AG09309 (cell line): ENCODE results near the gene VAC14.

Source experiments
- DNase-seq: peaks from one replicate; pipeline ENCODE4 v3.0.0-alpha.2; 2010; ENCODE audit warnings: low read depth
- H3K4me3 ChIP-seq: 2 replicates; pipeline ENCODE4 v1.5.1; 2011; ENCODE audit warnings: mild to moderate bottlenecking, low read depth, low read length, moderate library complexity; ENCODE audit not compliant: control insufficient read depth
- TF ChIP-seq, protein P1 (sequence below): IDR thresholded peaks from 2 replicates; pipeline ENCODE4 v1.5.1; 2011; ENCODE audit warnings: mild to moderate bottlenecking, low read depth, low read length, inconsistent platforms; ENCODE audit not compliant: insufficient read depth, control insufficient read depth; ENCODE audit errors: missing control alignments

The VAC14 gene

GRCh38 chr16:70752426-70752825, 48.5 kb downstream of the VAC14 start:
- DNase-seq: no peak
- no peak overlapping the region for H3K4me3 ChIP-seq
- TF ChIP-seq, protein P1, sequence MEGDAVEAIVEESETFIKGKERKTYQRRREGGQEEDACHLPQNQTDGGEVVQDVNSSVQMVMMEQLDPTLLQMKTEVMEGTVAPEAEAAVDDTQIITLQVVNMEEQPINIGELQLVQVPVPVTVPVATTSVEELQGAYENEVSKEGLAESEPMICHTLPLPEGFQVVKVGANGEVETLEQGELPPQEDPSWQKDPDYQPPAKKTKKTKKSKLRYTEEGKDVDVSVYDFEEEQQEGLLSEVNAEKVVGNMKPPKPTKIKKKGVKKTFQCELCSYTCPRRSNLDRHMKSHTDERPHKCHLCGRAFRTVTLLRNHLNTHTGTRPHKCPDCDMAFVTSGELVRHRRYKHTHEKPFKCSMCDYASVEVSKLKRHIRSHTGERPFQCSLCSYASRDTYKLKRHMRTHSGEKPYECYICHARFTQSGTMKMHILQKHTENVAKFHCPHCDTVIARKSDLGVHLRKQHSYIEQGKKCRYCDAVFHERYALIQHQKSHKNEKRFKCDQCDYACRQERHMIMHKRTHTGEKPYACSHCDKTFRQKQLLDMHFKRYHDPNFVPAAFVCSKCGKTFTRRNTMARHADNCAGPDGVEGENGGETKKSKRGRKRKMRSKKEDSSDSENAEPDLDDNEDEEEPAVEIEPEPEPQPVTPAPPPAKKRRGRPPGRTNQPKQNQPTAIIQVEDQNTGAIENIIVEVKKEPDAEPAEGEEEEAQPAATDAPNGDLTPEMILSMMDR: no peak

DNA sequence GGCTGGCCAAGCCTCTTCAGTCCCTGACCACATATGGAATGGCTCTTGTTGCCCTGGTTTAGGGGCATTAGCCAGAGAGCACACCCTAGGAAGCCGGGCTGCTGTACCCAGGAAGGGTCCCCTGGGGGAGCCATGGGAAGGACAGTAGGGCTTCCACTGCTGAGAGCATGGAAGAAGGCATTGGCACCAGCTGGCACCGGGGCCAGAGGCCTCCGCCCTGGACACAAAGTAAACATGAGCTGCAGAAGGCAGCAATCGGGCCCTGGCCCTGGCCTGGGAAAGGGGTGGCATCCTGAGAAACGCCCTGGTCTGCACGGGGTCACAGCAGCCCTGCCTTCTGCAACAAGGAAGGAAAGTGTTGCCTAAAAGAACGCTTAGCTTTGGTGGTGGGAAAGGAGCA, 49.4 kb downstream of the VAC14 start:
- no peak overlapping the region for H3K4me3 ChIP-seq
- TF ChIP-seq, protein P1: no peak
- DNase-seq: no peak

- no peak overlapping the region for H3K4me3 ChIP-seq
- DNase-seq: no peak
- TF ChIP-seq, protein P1: no peak
These were observed 50.0 kb downstream of the VAC14 start for GRCh38 chr16:70750893-70751467.

DNA sequence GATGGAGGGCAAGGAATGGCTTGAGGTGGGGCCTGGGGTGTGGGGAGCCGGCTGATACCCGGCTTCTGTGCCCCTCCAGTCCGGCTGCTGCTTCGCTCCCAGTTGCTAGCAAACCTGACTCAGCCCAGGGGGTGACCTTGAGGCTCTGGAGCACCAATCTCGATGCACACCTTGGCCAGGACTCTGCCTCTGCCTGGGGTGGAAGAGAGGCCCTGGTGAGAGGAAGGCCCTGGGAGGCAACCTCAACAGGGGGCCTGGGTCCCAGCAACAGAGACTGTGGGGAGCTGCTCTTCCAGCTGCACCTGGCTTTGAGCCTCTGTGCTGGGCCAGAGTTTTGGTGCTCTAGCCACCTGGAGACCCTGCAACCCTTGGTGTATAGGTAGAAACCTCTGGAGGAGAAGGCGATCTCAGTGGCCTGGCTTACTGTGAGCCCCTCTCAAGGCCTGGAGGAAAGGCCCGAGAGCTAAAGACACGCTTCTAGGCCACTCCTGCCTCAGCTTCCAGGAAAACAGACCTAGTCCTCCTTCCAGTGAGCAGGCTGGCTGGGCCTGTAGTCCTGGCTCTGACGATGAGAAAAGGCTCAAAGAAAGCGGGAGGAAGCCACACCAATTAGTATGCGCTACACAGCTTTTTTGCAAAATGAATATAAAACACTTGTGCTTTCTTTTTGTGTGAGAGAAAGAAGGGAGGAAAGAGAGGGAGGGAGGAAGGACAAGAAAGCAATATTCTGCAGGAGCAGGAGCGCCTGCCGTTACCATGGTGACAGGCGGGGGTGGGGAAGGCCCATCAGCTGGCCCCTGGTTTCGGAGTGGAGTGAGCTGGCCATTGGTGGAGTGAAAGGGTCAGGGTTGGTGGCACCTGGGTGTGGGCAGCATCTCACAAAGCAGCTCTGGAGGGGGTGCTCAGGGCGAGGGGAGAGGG, 51.0 kb downstream of the VAC14 start:
- no peak overlapping the region for H3K4me3 ChIP-seq
- no peak for DNase-seq
- TF ChIP-seq, protein P1: no peak

DNA sequence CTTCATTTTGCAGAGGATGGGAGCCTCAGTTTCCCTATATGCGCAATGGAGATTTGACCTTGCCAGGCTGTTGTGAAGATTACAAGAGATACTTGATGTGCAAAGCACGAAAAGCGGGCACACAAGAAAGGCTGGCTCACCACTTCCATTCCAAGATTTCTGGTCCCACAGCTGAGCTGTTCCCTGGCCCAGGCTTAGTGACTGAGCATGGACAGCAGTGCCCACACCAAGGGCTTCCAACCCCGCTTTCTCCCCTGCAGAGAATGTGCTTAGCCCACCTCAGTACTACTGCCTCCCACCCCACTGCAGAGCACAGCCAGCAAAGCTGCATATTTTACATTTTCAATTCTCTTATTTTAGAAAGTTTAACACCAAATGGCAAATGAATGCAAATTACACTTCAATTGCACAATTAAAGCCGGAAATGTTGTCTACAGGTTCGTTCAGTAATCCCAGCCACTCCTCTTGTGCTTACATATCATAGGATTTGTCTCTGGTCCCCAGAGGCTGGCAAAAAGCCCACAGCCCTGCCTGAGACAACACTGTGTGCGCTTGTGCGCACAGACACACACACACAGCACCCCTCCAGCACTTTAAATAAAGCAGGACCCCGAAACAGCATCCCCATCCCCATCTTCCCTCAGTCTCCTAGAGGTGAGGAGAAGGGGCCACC, 51.8 kb downstream of the VAC14 start:
- TF ChIP-seq, protein P1: no peak
- DNase-seq: no peak

GRCh38 chr16:70747703-70748631, 53.0 kb downstream of the VAC14 start:
- no peak for DNase-seq
- TF ChIP-seq, protein P1: no peak
- no peak overlapping the region for H3K4me3 ChIP-seq

More for the DNA sequence above, 51.8 kb downstream of the VAC14 start:
- no peak overlapping the region for H3K4me3 ChIP-seq
